SK-N-SH treated with all-trans-retinoic acid at 6 μM for 48 hours (cell line): ENCODE results near the gene KRTAP12-2.

ENCODE experiments used
- ARNTL ChIP-seq: fragments of 450-650 bp; formaldehyde crosslinking; IDR thresholded peaks from 2 replicates; pipeline ENCODE4 v1.5.0; 2020; ENCODE audit warnings: low read depth, mild to moderate bottlenecking, moderate library complexity, borderline replicate concordance
- CSDC2 ChIP-seq: fragments of 250-450 bp; sonication (Bioruptor Pico); IDR thresholded peaks from 2 replicates; pipeline ENCODE4 v1.5.0; 2020; ENCODE audit warnings: mild to moderate bottlenecking, moderate library complexity
- OSR1 ChIP-seq: fragments of 250-450 bp; sonication (Bioruptor Pico); IDR thresholded peaks from 2 replicates; pipeline ENCODE4 v1.8.0; 2022; ENCODE audit warnings: moderate library complexity, mild to moderate bottlenecking, inconsistent platforms
- RARB ChIP-seq: fragments of 250-450 bp; sonication (Bioruptor Pico); IDR thresholded peaks from 2 replicates; pipeline ENCODE4 v1.8.0; 2021; ENCODE audit warnings: mild to moderate bottlenecking, moderate library complexity
- TOX ChIP-seq: fragments of 250-450 bp; sonication (Bioruptor Pico); IDR thresholded peaks from 2 replicates; pipeline ENCODE4 v1.8.0; 2021; ENCODE audit warnings: mild to moderate bottlenecking, moderate library complexity, borderline replicate concordance
- ZFP30 ChIP-seq: fragments of 450-650 bp; formaldehyde crosslinking; IDR thresholded peaks from 2 replicates; pipeline ENCODE4 v1.5.0; 2022; ENCODE audit warnings: mild to moderate bottlenecking, moderate library complexity
- ZNF70 ChIP-seq: fragments of 450-650 bp; formaldehyde crosslinking; IDR thresholded peaks from 2 replicates; pipeline ENCODE4 v1.5.0; 2020; ENCODE audit warnings: mild to moderate bottlenecking, moderate library complexity
- TF ChIP-seq, protein P1 (sequence below): fragments of 250-450 bp; sonication (Bioruptor Pico); IDR thresholded peaks from 2 replicates; pipeline ENCODE4 v1.8.0; 2020; ENCODE audit warnings: mild to moderate bottlenecking, moderate library complexity, borderline replicate concordance
- TF ChIP-seq, protein P2 (sequence below): fragments of 250-450 bp; sonication (Bioruptor Pico); IDR thresholded peaks from 2 replicates; pipeline ENCODE4 v1.5.1; 2020; ENCODE audit warnings: low read depth, mild to moderate bottlenecking, moderate library complexity
- TF ChIP-seq, protein P3 (sequence below): fragments of 250-450 bp; sonication (Bioruptor Pico); IDR thresholded peaks from 2 replicates; pipeline ENCODE4 v1.5.1; 2021; ENCODE audit warnings: mild to moderate bottlenecking, moderate library complexity
- TF ChIP-seq, protein P4 (sequence below): fragments of 250-450 bp; sonication (Bioruptor Pico); IDR thresholded peaks from 2 replicates; pipeline ENCODE4 v1.5.0; 2020; ENCODE audit warnings: mild to moderate bottlenecking, moderate library complexity

DNA sequence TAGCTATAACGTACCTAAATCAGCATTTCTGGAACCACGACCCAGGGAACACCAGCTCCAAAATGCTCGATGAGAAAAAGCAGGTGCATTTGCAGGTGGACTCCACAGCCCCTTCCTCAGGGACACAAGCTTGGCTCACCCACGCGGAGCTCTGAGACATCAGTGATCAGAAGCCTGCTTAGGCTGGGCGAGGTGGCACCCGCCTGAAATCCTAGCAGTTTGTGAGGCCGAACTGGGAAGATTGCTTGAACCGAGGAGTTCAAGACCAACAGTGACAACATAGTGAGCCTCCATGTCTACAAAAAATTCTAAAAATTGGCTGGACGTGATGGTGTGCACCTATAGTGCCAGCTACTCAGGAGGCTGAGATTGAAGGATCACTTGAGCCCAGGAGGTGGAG lies 47.1 kb upstream of the KRTAP12-2 start:
- TF ChIP-seq ZFP30 (CRISPR knock-in tag): no peak
- no peak for TF ChIP-seq OSR1 (CRISPR knock-in tag)
- TF ChIP-seq, protein P1, sequence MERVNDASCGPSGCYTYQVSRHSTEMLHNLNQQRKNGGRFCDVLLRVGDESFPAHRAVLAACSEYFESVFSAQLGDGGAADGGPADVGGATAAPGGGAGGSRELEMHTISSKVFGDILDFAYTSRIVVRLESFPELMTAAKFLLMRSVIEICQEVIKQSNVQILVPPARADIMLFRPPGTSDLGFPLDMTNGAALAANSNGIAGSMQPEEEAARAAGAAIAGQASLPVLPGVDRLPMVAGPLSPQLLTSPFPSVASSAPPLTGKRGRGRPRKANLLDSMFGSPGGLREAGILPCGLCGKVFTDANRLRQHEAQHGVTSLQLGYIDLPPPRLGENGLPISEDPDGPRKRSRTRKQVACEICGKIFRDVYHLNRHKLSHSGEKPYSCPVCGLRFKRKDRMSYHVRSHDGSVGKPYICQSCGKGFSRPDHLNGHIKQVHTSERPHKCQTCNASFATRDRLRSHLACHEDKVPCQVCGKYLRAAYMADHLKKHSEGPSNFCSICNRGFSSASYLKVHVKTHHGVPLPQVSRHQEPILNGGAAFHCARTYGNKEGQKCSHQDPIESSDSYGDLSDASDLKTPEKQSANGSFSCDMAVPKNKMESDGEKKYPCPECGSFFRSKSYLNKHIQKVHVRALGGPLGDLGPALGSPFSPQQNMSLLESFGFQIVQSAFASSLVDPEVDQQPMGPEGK (CRISPR knock-in tag): no peak
- TF ChIP-seq, protein P2, sequence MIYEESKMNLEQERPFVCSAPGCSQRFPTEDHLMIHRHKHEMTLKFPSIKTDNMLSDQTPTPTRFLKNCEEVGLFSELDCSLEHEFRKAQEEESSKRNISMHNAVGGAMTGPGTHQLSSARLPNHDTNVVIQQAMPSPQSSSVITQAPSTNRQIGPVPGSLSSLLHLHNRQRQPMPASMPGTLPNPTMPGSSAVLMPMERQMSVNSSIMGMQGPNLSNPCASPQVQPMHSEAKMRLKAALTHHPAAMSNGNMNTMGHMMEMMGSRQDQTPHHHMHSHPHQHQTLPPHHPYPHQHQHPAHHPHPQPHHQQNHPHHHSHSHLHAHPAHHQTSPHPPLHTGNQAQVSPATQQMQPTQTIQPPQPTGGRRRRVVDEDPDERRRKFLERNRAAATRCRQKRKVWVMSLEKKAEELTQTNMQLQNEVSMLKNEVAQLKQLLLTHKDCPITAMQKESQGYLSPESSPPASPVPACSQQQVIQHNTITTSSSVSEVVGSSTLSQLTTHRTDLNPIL (CRISPR knock-in tag): no peak
- TF ChIP-seq RARB (CRISPR knock-in tag): no peak
- TF ChIP-seq, protein P3, sequence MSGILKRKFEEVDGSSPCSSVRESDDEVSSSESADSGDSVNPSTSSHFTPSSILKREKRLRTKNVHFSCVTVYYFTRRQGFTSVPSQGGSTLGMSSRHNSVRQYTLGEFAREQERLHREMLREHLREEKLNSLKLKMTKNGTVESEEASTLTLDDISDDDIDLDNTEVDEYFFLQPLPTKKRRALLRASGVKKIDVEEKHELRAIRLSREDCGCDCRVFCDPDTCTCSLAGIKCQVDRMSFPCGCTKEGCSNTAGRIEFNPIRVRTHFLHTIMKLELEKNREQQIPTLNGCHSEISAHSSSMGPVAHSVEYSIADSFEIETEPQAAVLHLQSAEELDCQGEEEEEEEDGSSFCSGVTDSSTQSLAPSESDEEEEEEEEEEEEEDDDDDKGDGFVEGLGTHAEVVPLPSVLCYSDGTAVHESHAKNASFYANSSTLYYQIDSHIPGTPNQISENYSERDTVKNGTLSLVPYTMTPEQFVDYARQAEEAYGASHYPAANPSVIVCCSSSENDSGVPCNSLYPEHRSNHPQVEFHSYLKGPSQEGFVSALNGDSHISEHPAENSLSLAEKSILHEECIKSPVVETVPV: no peak
- TF ChIP-seq ZNF70 (CRISPR knock-in tag): no peak
- TF ChIP-seq, protein P4, sequence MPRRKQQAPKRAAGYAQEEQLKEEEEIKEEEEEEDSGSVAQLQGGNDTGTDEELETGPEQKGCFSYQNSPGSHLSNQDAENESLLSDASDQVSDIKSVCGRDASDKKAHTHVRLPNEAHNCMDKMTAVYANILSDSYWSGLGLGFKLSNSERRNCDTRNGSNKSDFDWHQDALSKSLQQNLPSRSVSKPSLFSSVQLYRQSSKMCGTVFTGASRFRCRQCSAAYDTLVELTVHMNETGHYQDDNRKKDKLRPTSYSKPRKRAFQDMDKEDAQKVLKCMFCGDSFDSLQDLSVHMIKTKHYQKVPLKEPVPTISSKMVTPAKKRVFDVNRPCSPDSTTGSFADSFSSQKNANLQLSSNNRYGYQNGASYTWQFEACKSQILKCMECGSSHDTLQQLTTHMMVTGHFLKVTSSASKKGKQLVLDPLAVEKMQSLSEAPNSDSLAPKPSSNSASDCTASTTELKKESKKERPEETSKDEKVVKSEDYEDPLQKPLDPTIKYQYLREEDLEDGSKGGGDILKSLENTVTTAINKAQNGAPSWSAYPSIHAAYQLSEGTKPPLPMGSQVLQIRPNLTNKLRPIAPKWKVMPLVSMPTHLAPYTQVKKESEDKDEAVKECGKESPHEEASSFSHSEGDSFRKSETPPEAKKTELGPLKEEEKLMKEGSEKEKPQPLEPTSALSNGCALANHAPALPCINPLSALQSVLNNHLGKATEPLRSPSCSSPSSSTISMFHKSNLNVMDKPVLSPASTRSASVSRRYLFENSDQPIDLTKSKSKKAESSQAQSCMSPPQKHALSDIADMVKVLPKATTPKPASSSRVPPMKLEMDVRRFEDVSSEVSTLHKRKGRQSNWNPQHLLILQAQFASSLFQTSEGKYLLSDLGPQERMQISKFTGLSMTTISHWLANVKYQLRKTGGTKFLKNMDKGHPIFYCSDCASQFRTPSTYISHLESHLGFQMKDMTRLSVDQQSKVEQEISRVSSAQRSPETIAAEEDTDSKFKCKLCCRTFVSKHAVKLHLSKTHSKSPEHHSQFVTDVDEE (CRISPR knock-in tag): no peak
- TF ChIP-seq CSDC2: no peak
- no peak for TF ChIP-seq TOX
- TF ChIP-seq ARNTL: no peak
